Endothelial cell of umbilical vein (primary cell): ENCODE measurements around the gene VSIG1.

Experiments used
- EZH2 ChIP-seq: IDR thresholded peaks from 2 replicates; pipeline ENCODE4 v1.6.1; 2012; ENCODE audit warnings: borderline replicate concordance, low read depth, mild to moderate bottlenecking, moderate library complexity, low read length, inconsistent platforms; ENCODE audit not compliant: severe bottlenecking
- TF ChIP-seq, protein P1 (sequence below), 2 donors: IDR thresholded peaks; 1 replicate in 1 of 2; 2 replicates in 1 of 2; pipeline ENCODE4 v1.5.1; 2011; ENCODE audit warnings: low read length in 2 of 2, mild to moderate bottlenecking in 2 of 2, moderate library complexity in 2 of 2, control low read depth in 1 of 2, inconsistent platforms in 1 of 2, low read depth in 1 of 2; ENCODE audit not compliant: insufficient read depth in 1 of 2; ENCODE audit errors: extremely low read depth in 1 of 2
- TF ChIP-seq, protein P2 (sequence below): IDR thresholded peaks from 2 replicates; pipeline ENCODE4 v1.6.1; 2011; ENCODE audit not compliant: insufficient read depth, insufficient read length

DNA sequence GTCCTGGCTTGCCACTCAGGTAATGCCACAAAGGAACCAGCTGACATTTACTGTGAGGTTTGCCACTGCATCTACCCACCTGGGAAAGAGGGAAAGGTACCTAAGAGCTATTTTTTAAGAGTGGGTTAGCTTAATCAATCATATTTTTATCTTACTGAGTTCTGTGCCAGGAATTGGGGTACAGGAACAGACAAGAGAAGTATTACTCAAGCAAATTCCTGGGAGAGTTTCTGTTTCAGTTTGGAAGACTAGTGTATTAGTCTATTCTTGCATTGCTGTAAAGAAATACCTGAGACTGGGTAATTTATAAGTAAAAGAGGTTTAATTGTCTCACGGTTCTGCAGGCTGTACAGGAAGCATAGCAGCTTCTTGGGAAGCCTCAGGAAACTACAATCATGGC, 23.3 kb downstream of the VSIG1 start:
- TF ChIP-seq, protein P1, sequence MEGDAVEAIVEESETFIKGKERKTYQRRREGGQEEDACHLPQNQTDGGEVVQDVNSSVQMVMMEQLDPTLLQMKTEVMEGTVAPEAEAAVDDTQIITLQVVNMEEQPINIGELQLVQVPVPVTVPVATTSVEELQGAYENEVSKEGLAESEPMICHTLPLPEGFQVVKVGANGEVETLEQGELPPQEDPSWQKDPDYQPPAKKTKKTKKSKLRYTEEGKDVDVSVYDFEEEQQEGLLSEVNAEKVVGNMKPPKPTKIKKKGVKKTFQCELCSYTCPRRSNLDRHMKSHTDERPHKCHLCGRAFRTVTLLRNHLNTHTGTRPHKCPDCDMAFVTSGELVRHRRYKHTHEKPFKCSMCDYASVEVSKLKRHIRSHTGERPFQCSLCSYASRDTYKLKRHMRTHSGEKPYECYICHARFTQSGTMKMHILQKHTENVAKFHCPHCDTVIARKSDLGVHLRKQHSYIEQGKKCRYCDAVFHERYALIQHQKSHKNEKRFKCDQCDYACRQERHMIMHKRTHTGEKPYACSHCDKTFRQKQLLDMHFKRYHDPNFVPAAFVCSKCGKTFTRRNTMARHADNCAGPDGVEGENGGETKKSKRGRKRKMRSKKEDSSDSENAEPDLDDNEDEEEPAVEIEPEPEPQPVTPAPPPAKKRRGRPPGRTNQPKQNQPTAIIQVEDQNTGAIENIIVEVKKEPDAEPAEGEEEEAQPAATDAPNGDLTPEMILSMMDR (IDR thresholded peaks at IDR 0.05; ENCODE audit: extremely low read depth in 1 of 2, insufficient read depth in 1 of 2, low read depth in 1 of 2, low read length in 2 of 2): no peak
- no peak for TF ChIP-seq EZH2
- TF ChIP-seq, protein P2, sequence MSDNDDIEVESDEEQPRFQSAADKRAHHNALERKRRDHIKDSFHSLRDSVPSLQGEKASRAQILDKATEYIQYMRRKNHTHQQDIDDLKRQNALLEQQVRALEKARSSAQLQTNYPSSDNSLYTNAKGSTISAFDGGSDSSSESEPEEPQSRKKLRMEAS: no peak
